ENCODE measurements around the gene RUFY4. TPM values are rescaled to one million over a fixed set of nuclear protein-coding genes. Genes with fewer than 3 reads are reported as not detected.
"Not testable (repeated sequence)": the region's sequence is repeated elsewhere in the genome, so short reads cannot be mapped to it uniquely, and the experiment has no call there.

RUFY4 gene
- total RNA-seq, 8 experiments from 2014 or later = 0.21 to 0.95 (median 0.35) TPM; not detected in 1

DNA sequence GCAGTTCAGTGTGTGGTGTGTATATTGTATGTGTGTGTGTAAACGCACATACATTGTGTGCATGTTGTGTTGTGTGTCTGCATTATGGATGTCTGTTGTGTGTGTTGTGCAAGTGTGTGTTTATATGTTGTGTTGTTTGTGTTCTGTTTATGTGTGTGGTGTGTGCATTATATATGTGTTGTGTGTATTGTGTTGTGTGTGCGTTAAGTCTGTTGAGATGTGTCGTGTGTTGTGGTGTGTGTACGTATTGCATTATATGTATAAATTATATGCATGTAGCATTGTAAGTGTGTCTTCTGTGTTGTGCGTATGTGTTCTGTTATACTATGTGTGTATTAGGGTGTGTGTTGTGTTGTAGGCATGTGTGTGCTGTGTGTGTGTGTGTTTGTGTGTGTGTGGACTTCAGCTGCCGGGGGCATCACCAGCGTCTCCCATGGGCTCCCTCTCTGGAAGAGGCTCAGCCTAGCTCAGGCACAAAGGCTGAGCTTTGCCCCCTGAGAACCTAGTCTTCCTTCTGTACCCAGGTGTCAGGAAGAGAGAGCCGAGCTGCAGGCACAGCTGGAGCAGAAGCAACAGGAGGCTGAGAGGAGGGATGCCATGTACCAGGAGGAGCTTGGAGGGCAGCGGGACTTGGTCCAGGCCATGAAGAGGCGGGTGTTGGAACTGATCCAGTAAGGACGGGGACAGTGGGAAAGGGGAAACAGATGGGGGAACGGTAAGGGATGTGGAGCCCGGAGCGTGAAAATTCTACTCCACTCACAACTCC is 13.7 kb downstream of the RUFY4 start:
- H3K4me3 ChIP-seq = no peak overlapping the region
- ATAC-seq (replicated peaks in 6 of 8) = no peak
- WGBS, 10 experiments = 73 to 93% (median 83%) methylated on average over 2 to 4 of the region's 14 CpGs; no CpG with 5 or more reads in 6 of the 10 experiments
- no peaks in the 10 kb centered on the region for H3K4me1 ChIP-seq (replicated peaks in 1 of 2)
- H3K27ac ChIP-seq = no peak overlapping the region
- in situ Hi-C loops (cut with MboI; ENCODE audit: low pct_unique_long_range_greater_than_20kb in 2 of 9, low sequenced_read_pairs in 9 of 9, unreplicated experiment in 9 of 9) = no loop called here

DNA sequence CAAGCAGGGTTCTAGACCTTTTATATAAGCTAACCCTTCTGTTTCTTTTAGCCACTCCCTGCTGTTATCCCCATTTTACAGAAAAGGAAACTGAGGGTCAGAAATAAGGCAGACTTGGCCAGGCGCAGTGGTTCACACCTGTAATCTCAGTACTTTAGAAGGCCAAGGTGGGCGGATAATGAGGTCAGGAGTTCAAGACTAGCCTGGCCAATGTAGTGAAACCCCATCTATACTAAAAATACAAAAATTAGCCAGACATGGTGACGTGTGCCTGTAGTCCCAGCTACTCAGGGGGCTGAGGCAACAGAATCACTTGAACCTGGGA is 14.3 kb downstream of the RUFY4 start:
- in situ Hi-C loops (cut with MboI; ENCODE audit: low pct_unique_long_range_greater_than_20kb in 2 of 9, low sequenced_read_pairs in 9 of 9, unreplicated experiment in 9 of 9) = no loop called here

DNA sequence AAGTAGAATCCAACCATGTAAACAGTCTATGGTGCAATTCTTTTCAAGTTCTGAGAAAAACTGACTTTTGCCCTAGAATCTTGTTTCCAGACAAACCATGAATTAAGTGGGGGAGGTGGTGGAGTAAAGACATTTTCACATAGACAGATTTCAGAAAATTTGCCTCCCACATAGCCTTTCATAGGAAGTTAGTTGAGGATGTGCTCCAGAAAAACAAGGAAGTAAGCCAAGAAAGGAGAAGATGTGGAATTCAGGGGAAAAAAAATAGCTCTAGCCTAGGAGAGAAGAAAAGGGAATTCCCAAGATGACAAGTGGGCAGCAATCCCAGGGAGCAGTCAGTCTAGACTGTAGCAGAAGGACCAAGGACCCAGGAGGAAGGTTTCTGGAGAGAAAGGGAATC is 17.4 kb downstream of the RUFY4 start:
- ATAC-seq (replicated peaks in 6 of 8) = no peak
- no peak overlapping the region for H3K4me3 ChIP-seq
- no peak overlapping the region for H3K27ac ChIP-seq
- in situ Hi-C loops (cut with MboI; ENCODE audit: low pct_unique_long_range_greater_than_20kb in 2 of 9, low sequenced_read_pairs in 9 of 9, unreplicated experiment in 9 of 9) = no loop called here
- no peaks in the 10 kb centered on the region for H3K4me1 ChIP-seq (replicated peaks in 1 of 2)

More for the DNA sequence above, 14.3 kb downstream of the RUFY4 start:
- Histone ChIP-seq H3K4me1 (replicated peaks in 1 of 2) (no peaks in the 10 kb centered on the region), H3K27ac (no peak overlapping the region), H3K4me3 (no peak overlapping the region)
- ATAC-seq (replicated peaks in 6 of 8) = no peak
- 63 to 100% (median 80%) methylated on average over 1 to 3 of the region's 3 CpGs; no CpG with 5 or more reads in 3 of the 10 experiments for WGBS, 10 experiments

DNA sequence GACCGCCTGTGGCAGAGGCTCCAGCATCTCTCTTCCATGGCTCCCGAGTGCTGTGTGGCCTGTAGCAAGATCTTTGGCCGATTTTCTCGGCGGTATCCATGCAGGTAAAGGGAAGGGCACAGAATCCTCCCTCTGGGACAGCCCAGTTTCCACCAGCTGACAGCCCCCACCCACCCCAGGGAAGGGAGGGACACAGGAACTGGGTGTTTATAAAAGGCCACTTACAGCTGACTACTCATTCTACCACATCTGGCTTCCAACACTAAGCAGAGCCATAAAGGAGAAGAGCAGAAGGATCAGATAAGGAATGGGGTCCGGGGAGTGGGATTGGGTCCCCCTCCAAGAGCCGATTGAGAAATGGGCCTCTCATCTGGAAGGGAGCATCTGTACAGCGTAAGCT is 20.2 kb downstream of the RUFY4 start:
- peak in 2 of 8 experiments; percentile 47 to 92 for ATAC-seq (replicated peaks in 6 of 8)
- in situ Hi-C loops (cut with MboI; ENCODE audit: low pct_unique_long_range_greater_than_20kb in 2 of 9, low sequenced_read_pairs in 9 of 9, unreplicated experiment in 9 of 9) = no loop called here
- no peaks in the 10 kb centered on the region for H3K4me1 ChIP-seq (replicated peaks in 1 of 2)
- H3K27ac ChIP-seq = no peak overlapping the region
- 33 to 82% (median 66%) methylated on average over 1 to 5 of the region's 8 CpGs; no CpG with 5 or more reads in 2 of the 10 experiments for WGBS, 10 experiments
- no peak overlapping the region for H3K4me3 ChIP-seq

DNA sequence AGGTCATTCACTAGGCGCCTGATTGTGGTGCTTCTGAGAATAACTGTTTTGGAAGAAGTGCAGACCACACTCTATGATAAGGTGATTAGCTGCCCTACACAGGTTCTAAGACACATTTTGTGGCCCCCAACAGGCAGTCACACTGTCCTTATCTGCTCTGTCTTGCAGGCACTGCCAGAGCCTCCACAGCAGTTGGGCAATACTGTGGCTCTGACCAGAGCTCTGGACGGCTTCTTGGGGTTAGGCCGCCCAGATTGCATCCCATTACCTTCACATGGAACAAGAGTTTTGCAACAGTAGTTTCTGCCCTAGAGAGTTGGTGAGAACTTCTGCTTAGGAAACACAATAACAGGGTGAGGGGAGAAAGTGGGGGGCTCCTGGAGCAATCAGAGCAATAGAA is 22.7 kb downstream of the RUFY4 start:
- Histone ChIP-seq H3K27ac (no peak overlapping the region), H3K4me3 (no peak overlapping the region), H3K4me1 (replicated peaks in 1 of 2) (no peaks in the 10 kb centered on the region)
- no peak for ATAC-seq (replicated peaks in 6 of 8)
- WGBS, 10 experiments = 43 to 100% (median 80%) methylated on average over 1 to 2 of the region's 3 CpGs; no CpG with 5 or more reads in 5 of the 10 experiments
- in situ Hi-C loops (cut with MboI; ENCODE audit: low pct_unique_long_range_greater_than_20kb in 2 of 9, low sequenced_read_pairs in 9 of 9, unreplicated experiment in 9 of 9) = no loop called here

DNA sequence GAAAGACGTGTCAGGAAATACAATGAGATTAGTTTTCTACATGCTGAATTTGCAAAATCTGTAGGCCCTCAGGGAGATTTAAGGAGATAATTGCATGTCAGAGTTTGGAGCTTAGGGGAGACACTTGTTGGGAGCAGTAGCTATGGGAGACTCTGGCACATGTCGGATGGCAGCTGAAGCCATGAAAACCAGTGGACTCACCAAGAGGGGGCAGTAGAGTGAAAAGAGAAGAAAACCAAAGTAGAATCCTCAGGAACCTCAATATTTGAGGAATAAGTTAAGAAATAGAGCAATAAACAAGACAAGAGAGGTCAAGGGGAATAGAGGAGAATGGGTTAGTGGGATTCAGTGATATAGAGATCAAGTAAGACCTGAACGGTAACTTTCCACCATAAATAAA is 24.8 kb downstream of the RUFY4 start:
- Histone ChIP-seq H3K27ac (no peak overlapping the region), H3K4me3 (no peak overlapping the region), H3K4me1 (replicated peaks in 1 of 2) (no peaks in the 10 kb centered on the region)
- peak in 2 of 8 experiments; percentile 37 to 76 for ATAC-seq (replicated peaks in 6 of 8)
- 27 to 92% (median 75%) methylated on average over 1 to 3 of the region's 3 CpGs for WGBS, 10 experiments
- in situ Hi-C loops (cut with MboI; ENCODE audit: low pct_unique_long_range_greater_than_20kb in 2 of 9, low sequenced_read_pairs in 9 of 9, unreplicated experiment in 9 of 9) = no loop called here

DNA sequence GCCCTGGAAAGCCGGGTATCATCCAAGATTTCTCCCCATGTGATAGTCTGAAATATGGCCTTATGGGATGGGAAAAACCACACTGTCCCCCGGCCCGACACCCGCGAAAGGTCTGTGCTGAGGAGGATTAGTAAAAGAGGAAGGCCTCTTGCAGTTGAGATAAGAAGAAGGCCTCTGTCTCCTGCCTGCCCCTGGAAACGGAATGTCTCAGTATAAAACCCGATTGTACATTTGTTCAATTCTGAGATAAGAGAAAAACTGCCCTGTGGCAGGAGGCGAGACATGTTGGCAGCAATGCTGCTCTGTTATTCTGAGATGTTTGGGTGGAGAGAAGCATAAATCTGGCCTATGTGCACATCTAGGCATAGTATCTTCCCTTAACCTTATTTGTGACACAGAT is 26.8 kb downstream of the RUFY4 start:
- in situ Hi-C loops (cut with MboI; ENCODE audit: low pct_unique_long_range_greater_than_20kb in 2 of 9, low sequenced_read_pairs in 9 of 9, unreplicated experiment in 9 of 9) = no loop called here
- Histone ChIP-seq H3K4me1 (replicated peaks in 1 of 2) (no peaks in the 10 kb centered on the region), H3K4me3 (no peak overlapping the region), H3K27ac (no peak overlapping the region)
- 58 to 100% (median 67%) methylated on average over 1 to 6 of the region's 8 CpGs; no CpG with 5 or more reads in 4 of the 10 experiments for WGBS, 10 experiments
- no peak for ATAC-seq (replicated peaks in 6 of 8)

DNA sequence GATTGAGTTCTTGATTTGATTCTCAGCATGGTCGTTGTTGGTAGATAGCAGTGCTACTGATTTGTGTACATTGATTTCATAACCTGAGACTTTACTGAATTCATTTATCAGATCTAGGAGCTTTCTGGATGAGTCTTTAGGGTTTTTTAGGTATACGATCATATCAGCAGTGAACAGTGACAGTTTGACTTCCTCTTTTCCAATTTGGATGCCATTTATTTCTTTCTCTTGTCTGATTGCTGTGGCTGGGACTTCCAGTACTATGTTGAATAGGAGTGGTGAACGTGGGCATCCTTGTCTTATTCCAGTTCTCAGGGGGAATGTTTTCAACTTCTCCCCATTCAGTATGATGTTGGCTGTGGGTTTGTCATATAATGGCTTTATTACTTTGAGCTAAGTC is 28.9 kb downstream of the RUFY4 start:
- in situ Hi-C loops (cut with MboI; ENCODE audit: low pct_unique_long_range_greater_than_20kb in 2 of 9, low sequenced_read_pairs in 9 of 9, unreplicated experiment in 9 of 9) = no loop called here
- Histone ChIP-seq H3K4me3 (no peak overlapping the region), H3K4me1 (replicated peaks in 1 of 2) (no peaks in the 10 kb centered on the region), H3K27ac (no peak overlapping the region)
- ATAC-seq (replicated peaks in 6 of 8) = no peak
- WGBS, 10 experiments = 23 to 100% (median 71%) methylated on average over 1 to 3 of the region's 3 CpGs; no CpG with 5 or more reads in 1 of the 10 experiments

DNA sequence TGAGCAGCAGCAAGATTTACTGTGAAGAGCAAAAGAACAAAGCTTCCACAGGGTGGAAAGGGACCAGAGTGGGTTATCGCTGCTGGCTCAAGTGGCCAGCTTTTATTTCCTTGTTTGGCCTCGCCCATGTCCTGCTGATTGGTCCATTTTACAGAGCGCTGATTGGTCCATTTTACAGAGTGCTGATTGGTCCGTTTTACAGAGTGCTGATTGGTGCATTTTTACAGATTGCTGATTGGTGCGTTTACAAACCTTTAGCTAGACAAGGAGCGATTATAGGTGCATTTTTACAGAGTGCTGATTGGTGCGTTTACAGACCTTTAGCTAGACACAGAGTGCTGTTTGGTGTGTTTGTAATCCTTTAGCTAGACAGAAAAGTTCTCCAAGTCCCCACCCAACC is 39.8 kb downstream of the RUFY4 start:
- in situ Hi-C loops (cut with MboI; ENCODE audit: low pct_unique_long_range_greater_than_20kb in 2 of 9, low sequenced_read_pairs in 9 of 9, unreplicated experiment in 9 of 9); H3K27ac ChIP-seq; ATAC-seq (replicated peaks in 6 of 8); H3K4me3 ChIP-seq; H3K4me1 ChIP-seq (replicated peaks in 1 of 2): not testable (repeated sequence)
- WGBS, 10 experiments = 20 to 80% (median 67%) methylated on average over 2 to 7 of the region's 7 CpGs; no CpG with 5 or more reads in 2 of the 10 experiments

DNA sequence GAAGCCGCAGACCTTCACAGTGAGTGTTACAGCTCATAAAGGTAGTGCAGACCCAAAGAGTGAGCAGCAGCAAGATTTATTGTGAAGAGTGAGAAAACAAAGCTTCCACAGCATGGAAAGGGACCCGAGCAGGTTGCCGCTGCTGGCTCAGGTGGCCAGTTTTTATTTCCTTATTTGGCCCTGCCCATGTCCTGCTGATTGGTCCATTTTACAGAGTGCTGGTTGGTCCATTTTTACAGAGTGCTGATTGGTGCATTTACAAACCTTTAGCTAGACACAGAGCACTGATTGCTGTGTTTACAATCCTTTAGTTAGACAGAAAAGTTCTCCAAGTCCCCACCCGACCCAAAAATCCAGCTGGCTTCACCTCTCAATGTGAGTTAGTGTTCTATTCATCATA is 52.7 kb downstream of the RUFY4 start:
- H3K27ac ChIP-seq; H3K4me3 ChIP-seq; in situ Hi-C loops (cut with MboI; ENCODE audit: low pct_unique_long_range_greater_than_20kb in 2 of 9, low sequenced_read_pairs in 9 of 9, unreplicated experiment in 9 of 9); H3K4me1 ChIP-seq (replicated peaks in 1 of 2); ATAC-seq (replicated peaks in 6 of 8): not testable (repeated sequence)
- WGBS, 10 experiments = 0 to 91% (median 41%) methylated on average over 1 to 4 of the region's 4 CpGs; no CpG with 5 or more reads in 2 of the 10 experiments

DNA sequence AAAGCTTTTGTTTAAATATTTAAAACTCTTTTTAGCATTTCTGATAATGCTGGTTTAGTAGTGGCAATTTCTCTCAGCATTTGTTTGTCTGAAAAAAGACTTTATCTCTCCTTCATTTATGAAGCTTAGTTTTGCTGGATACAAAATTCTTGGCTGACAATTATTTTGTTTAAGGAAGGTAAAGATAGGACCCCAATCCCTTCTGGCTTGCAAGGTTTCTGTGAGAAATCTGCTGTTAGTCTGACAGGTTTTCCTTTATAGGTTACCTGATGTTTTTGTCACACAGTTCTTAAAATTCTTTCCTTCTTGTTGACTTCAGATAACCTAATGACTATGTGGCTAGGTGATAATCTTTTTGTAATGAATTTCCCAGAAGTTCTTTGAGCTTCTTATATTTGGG is 53.2 kb downstream of the RUFY4 start:
- H3K4me3 ChIP-seq; in situ Hi-C loops (cut with MboI; ENCODE audit: low pct_unique_long_range_greater_than_20kb in 2 of 9, low sequenced_read_pairs in 9 of 9, unreplicated experiment in 9 of 9); ATAC-seq (replicated peaks in 6 of 8): not testable (repeated sequence)

DNA sequence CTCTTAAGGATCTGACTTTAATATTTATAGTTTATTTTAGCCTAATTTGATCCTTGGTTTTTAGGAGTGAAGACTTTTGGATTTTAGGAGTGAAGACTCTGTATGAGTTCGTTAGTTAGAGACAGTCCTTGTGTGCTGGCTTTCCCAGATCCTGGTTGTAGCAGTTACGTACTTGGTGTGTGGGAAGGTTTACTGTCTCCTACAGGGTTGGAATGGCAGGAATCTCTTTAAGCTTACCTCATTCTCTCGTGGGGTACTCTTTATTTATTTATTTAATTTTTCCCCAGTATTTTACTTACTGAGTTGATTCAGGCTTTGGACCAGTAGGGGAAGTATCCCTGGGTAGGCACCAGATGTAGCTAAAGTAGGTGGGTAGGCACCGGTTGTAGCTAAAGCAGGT is 54.9 kb downstream of the RUFY4 start:
- ATAC-seq (replicated peaks in 6 of 8) = no peak
- 0 to 78% (median 62%) methylated on average over 1 to 3 of the region's 4 CpGs; no CpG with 5 or more reads in 2 of the 10 experiments for WGBS, 10 experiments
- Histone ChIP-seq H3K27ac (no peak overlapping the region), H3K4me1 (replicated peaks in 1 of 2) (no peaks in the 10 kb centered on the region), H3K4me3 (no peak overlapping the region)
- in situ Hi-C loops (cut with MboI; ENCODE audit: low pct_unique_long_range_greater_than_20kb in 2 of 9, low sequenced_read_pairs in 9 of 9, unreplicated experiment in 9 of 9) = no loop called here

More for the DNA sequence above, 53.2 kb downstream of the RUFY4 start:
- H3K4me1 ChIP-seq (replicated peaks in 1 of 2); H3K27ac ChIP-seq: not testable (repeated sequence)

DNA sequence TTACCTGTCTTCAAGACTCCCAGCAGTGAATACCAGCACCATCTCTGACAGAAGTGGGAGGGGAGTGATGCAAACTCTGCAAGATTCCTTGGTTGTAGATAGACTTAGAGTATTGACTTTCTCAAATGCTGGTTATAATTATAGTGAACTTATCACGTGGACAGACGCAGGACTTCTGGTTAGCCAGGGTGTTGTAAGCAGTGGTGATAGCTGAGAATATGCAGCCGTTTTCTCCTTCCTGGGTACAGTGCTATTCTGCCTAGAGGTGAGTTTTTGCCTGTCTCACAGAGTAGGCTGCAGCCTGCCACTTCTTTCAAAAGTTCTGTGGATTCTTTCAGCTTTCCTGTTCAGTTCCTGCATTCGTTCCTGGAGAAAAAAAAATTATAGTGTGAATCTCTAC is 56.0 kb downstream of the RUFY4 start:
- no peak overlapping the region for H3K27ac ChIP-seq
- no peaks in the 10 kb centered on the region for H3K4me1 ChIP-seq (replicated peaks in 1 of 2)
- 12 to 100% (median 75%) methylated on average over 1 to 4 of the region's 4 CpGs; no CpG with 5 or more reads in 1 of the 10 experiments for WGBS, 10 experiments
- peak in 2 of 8 experiments; percentile 4 to 11 for ATAC-seq (replicated peaks in 6 of 8)
- H3K4me3 ChIP-seq = no peak overlapping the region
- in situ Hi-C loops (cut with MboI; ENCODE audit: low pct_unique_long_range_greater_than_20kb in 2 of 9, low sequenced_read_pairs in 9 of 9, unreplicated experiment in 9 of 9) = no loop called here

DNA sequence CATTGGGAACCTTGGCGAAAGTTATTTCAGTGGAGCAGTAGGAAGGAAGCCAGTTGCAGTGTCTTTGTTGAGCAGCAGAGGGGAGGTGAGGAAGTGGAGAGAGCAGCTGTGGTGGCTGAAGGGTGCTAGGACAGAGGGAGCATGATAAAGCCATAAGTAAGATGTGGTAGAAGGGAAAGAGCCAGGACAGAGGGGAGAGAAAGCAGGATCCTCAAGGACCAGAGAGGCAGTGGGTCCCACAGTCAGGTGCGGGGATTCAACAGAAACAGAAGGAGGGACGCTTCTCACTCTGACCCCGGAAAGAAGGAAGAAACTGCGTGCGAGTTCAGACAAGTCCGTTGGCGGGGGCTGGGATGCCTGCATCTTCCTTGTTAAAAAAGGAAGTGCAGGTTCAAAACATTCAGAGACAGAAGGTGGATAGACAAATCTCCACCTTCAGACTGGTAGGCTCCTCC is 56.6 kb downstream of the RUFY4 start, which contains the start of gene CXCR2:
Gene CXCR2 (plus strand): TSS at position 403 of the 455 bp plus-strand sequence. CDS start 8,774 bp downstream, outside the sequence.
- no peaks in the 10 kb centered on the region for H3K4me1 ChIP-seq (replicated peaks in 1 of 2)
- 58 to 100% (median 80%) methylated on average over 1 to 8 of the region's 8 CpGs; no CpG with 5 or more reads in 2 of the 10 experiments for WGBS, 10 experiments
- H3K4me3 ChIP-seq = no peak within 1 kb of the TSS
- in situ Hi-C loops (cut with MboI; ENCODE audit: low pct_unique_long_range_greater_than_20kb in 2 of 9, low sequenced_read_pairs in 9 of 9, unreplicated experiment in 9 of 9) = no loop called here
- ATAC-seq (replicated peaks in 6 of 8) = peak in 1 of 8 experiments; percentile 2
- no peak within 1 kb of the TSS for H3K27ac ChIP-seq
